Endothelial cell of umbilical vein (primary cell): Measurements from ENCODE around the gene HPCAL4.

Source experiments
- CTCF ChIP-seq, 2 donors: IDR thresholded peaks; 1 replicate in 1 of 2; 2 replicates in 1 of 2; pipeline ENCODE4 v1.5.1; 2011; ENCODE audit warnings: low read length in 2 of 2, mild to moderate bottlenecking in 2 of 2, moderate library complexity in 2 of 2, control low read depth in 1 of 2, inconsistent platforms in 1 of 2, low read depth in 1 of 2; ENCODE audit not compliant: insufficient read depth in 1 of 2; ENCODE audit errors: extremely low read depth in 1 of 2
- EZH2 ChIP-seq: IDR thresholded peaks from 2 replicates; pipeline ENCODE4 v1.6.1; 2012; ENCODE audit warnings: borderline replicate concordance, low read depth, mild to moderate bottlenecking, moderate library complexity, low read length, inconsistent platforms; ENCODE audit not compliant: severe bottlenecking
- JUN ChIP-seq: IDR thresholded peaks from 2 replicates; pipeline ENCODE4 v1.6.1; 2011; ENCODE audit warnings: borderline replicate concordance, low read depth; ENCODE audit not compliant: insufficient read length, insufficient read depth
- POLR2A ChIP-seq: IDR thresholded peaks from 2 replicates; pipeline ENCODE4 v1.6.1; 2012; ENCODE audit warnings: low read depth, mild to moderate bottlenecking, control low read depth, low read length
- POLR2AphosphoS5 ChIP-seq: IDR thresholded peaks from 2 replicates; pipeline ENCODE4 v1.6.1; 2012; ENCODE audit warnings: low read depth, mild to moderate bottlenecking, control low read depth, low read length, moderate library complexity; ENCODE audit not compliant: insufficient read depth

DNA sequence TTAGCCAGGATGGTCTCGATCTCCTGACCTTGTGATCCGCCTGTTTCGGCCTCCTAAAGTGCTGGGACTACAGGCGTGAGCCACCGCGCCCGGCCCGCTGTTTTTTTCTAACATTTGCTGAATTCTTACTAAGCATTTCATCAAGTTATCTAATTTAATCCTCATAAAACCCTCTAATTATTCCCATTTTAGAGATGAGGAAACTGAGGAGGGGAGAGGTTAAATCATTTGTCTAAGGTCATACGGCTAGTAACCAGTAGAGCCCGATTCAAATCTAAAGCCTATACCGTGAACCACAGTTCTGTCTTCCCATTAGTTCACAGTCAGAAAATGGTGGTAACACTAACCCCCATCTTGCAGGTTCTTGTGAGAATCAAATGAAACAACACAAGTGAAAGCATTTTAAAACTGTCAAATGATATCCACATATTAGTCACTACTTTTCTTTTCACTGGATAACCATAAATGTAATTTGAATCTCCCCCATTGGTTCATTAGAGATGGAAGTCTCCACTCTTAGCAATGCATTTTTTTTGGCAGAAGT, 62.4 kb downstream of the HPCAL4 start:
- TF ChIP-seq POLR2A, result no peak
- no peak for TF ChIP-seq EZH2
- TF ChIP-seq CTCF (IDR thresholded peaks at IDR 0.05; ENCODE audit: extremely low read depth in 1 of 2, insufficient read depth in 1 of 2, low read depth in 1 of 2, low read length in 2 of 2), result no peak
- TF ChIP-seq JUN, result no peak
- no peak for TF ChIP-seq POLR2AphosphoS5
